Keratinocyte (primary cell): ENCODE data around the gene KLF5. TPM values are rescaled to one million over a fixed set of nuclear protein-coding genes. Genes with fewer than 3 reads are reported as not detected.

ENCODE experiments used
- DNase-seq: peaks from one replicate; pipeline ENCODE4 v3.0.0-alpha.2; 2011; ENCODE audit warnings: low read depth, missing footprints, low spot score
- FAIRE-seq: peaks from 2 replicates; lab custom pipeline; 2011; peaks lifted over from hg19 to GRCh38; lab: Jason Lieb, UNC
- H2AFZ ChIP-seq: 2 replicates; pipeline ENCODE4 v1.6.0; 2012; ENCODE audit warnings: low read length, control low read depth, inconsistent platforms; ENCODE audit not compliant: control insufficient read depth
- H3K27ac ChIP-seq: 2 replicates; pipeline ENCODE4 v1.5.1; 2011; ENCODE audit warnings: low read length; ENCODE audit not compliant: control insufficient read depth, insufficient read depth
- H3K27me3 ChIP-seq: 3 replicates; pipeline ENCODE4 v1.6.0; 2011; ENCODE audit warnings: low read length; ENCODE audit not compliant: control insufficient read depth, insufficient read depth; ENCODE audit errors: extremely low read depth
- H3K36me3 ChIP-seq, 2 experiments: 2 replicates in 1 of 2; 3 replicates in 1 of 2; pipeline ENCODE4 v1.5.1; 2011; ENCODE audit warnings: low read length in 2 of 2, mild to moderate bottlenecking in 1 of 2; ENCODE audit not compliant: control insufficient read depth in 2 of 2, insufficient read depth in 2 of 2; ENCODE audit errors: extremely low read depth in 1 of 2
- H3K4me1 ChIP-seq: 3 replicates; pipeline ENCODE4 v1.5.1; 2011; ENCODE audit warnings: low read length; ENCODE audit not compliant: control insufficient read depth, insufficient read depth; ENCODE audit errors: extremely low read depth
- H3K4me2 ChIP-seq: 3 replicates; pipeline ENCODE4 v1.6.0; 2011; ENCODE audit warnings: low read depth, low read length; ENCODE audit not compliant: control insufficient read depth, insufficient read depth; ENCODE audit errors: extremely low read depth
- H3K4me3 ChIP-seq, 3 experiments: fragments of 200-600 bp in 1 of 3; sonication (generic) in 1 of 3; 2 replicates in 2 of 3; 3 replicates in 1 of 3; pipeline ENCODE4 v1.5.1; 2011 to 2016; ENCODE audit warnings: low read length in 3 of 3, mild to moderate bottlenecking in 3 of 3, control low read depth in 2 of 3, inconsistent platforms in 1 of 3, low read depth in 1 of 3, mixed read lengths in 1 of 3, mixed run types in 1 of 3, moderate library complexity in 1 of 3; ENCODE audit not compliant: control insufficient read depth in 2 of 3, insufficient read depth in 2 of 3; ENCODE audit errors: extremely low read depth in 1 of 3
- H3K79me2 ChIP-seq: 2 replicates; pipeline ENCODE4 v1.6.0; 2012; ENCODE audit warnings: low read length; ENCODE audit not compliant: control insufficient read depth, insufficient read depth
- H3K9ac ChIP-seq: 3 replicates; pipeline ENCODE4 v1.6.0; 2011; ENCODE audit warnings: low read length; ENCODE audit not compliant: control insufficient read depth, insufficient read depth; ENCODE audit errors: extremely low read depth
- H3K9me1 ChIP-seq: 3 replicates; pipeline ENCODE4 v1.6.0; 2011; ENCODE audit warnings: low read length; ENCODE audit not compliant: control insufficient read depth, insufficient read depth; ENCODE audit errors: extremely low read depth
- H3K9me3 ChIP-seq: 2 replicates; pipeline ENCODE4 v1.5.1; 2012; ENCODE audit warnings: low read depth, low read length; ENCODE audit not compliant: control insufficient read depth
- H4K20me1 ChIP-seq: 3 replicates; pipeline ENCODE4 v1.6.0; 2011; ENCODE audit warnings: low read length; ENCODE audit not compliant: control insufficient read depth, insufficient read depth; ENCODE audit errors: extremely low read depth
- CTCF ChIP-seq, 3 experiments: IDR thresholded peaks in 1 of 3; conservative IDR thresholded peaks in 1 of 3; optimal IDR thresholded peaks in 1 of 3; 2 replicates in 2 of 3; 3 replicates in 1 of 3; pipeline versions ENCODE3 to v1.5.1; 2011; ENCODE audit warnings: low read length in 3 of 3, mild to moderate bottlenecking in 3 of 3, moderate library complexity in 2 of 3, control low read depth in 1 of 3, inconsistent platforms in 1 of 3; ENCODE audit not compliant: insufficient read depth in 2 of 3; ENCODE audit errors: extremely low read depth in 1 of 3
- EZH2 ChIP-seq: IDR thresholded peaks from one replicate; pipeline ENCODE4 v1.6.1; 2012; ENCODE audit warnings: inconsistent platforms, mild to moderate bottlenecking, low read length, moderate library complexity
- dilution Hi-C: fragments of 300-500 bp; cut with MboI; formaldehyde crosslinking; loops from one replicate; pipeline ENCODE4 v1.7.0; 2020; ENCODE audit warnings: low sequenced_read_pairs; ENCODE audit not compliant: extremely low pct_ligation_motif_present
- polyA plus RNA-seq, 5 experiments: library from polyadenylated mRNA; depleted of rRNA in 3 of 5; stranded (reverse) in 3 of 5; stranded (forward) in 1 of 5; unstranded in 1 of 5; fragments of >200 nt; gene quantifications; 1 replicate in 1 of 5; 2 replicates in 3 of 5; 3 replicates in 1 of 5; pipeline versions ENCODE4 v1.2.1 to v1.2.3, GENCODE V29; 2011 to 2012; ENCODE audit warnings: missing spikeins in 2 of 5, low read depth in 1 of 5, low replicate concordance in 1 of 5

KLF5 gene
- polyA plus RNA-seq, 1 donor (not counting 4 experiments of a cell fraction or from before 2014, with no cell fraction given) = 162 TPM

DNA sequence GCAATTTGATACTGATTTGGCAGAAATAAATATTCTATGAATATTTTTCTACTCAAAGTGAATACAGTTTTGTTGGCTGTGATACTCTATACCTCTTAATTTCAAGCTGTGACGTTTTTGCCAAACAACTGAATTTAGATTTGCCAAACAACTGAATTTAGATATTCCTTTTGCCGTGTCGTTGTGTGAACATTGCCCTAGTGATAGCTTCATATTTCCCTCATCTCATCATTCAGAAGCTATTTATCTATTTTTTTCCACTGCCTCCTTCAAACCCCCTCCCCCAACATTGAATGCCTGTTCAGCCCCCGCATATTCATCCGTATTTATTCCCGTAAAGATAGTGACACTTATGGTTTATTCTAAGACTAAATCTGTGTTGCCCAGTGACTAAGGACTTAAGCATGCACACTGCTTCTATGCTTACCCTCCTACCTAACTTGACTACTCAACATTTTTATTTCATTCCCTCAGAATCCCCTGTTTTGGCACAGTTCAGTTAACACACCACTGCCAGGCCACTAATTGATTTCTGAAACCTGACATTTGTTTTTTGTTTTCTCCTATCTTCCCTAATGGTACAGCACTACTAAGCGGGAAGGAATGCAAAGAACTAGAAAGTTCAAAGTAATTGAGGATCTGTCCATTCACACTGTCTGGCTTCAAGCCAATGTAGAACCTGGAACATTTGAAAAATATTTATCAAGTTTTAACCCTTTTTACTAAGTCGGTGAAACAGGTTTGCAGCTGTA is 2.8 kb upstream of the KLF5 start:
- Histone ChIP-seq H3K27me3 (no peaks in the 10 kb centered on the region), H3K9me3 (no peaks in the 10 kb centered on the region), H3K9me1 (no peaks in the 10 kb centered on the region), H3K36me3 (peaks cover 0 to 7% of the 10 kb centered on the region in 2 experiments), H3K4me1 (peaks cover 22% of the 10 kb centered on the region), H3K4me2 (peak overlapping the region; percentile 99), H3K9ac (peak overlapping the region; percentile 83), H3K79me2 (peaks cover 34% of the 10 kb centered on the region), H3K4me3 (peak overlapping the region; percentile 22 to 70 (median 68)), H4K20me1 (no peaks in the 10 kb centered on the region), H2AFZ (peak overlapping the region; percentile 76), H3K27ac (peak overlapping the region; percentile 94)
- TF ChIP-seq CTCF (optimal IDR thresholded peaks at IDR 0.05 in 1 of 3, IDR thresholded peaks at IDR 0.05 in 1 of 3, conservative IDR thresholded peaks at IDR 0.05 in 1 of 3; ENCODE audit: extremely low read depth in 1 of 3, insufficient read depth in 2 of 3, low read length in 3 of 3) (no peak), EZH2 (no peak)
- dilution Hi-C loops = no loop called here
- FAIRE-seq = peak; percentile 96
- no peak for DNase-seq

DNA sequence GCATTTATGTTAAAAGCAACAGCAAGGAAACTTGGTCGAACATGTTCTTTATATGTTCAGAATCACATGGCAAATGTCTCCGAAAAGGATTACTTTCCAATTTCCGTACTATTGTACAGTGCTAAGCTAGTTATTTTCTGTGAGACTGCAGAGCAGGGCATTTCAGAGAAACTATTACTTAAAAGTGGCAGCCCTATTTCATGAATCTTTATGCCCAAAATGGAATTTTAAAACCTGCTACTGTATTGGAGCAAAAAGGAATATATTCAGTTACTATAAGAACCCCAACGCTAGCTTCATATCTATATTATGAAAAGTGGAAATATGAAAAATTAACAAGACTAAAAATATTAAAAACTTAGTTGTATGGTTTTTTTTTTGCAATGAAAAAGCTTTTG is 2.2 kb upstream of the KLF5 start:
- H3K27ac ChIP-seq = peak overlapping the region; percentile 94
- H3K27me3 ChIP-seq = no peaks in the 10 kb centered on the region
- H3K9me3 ChIP-seq = no peaks in the 10 kb centered on the region
- peak overlapping the region; percentile 47 for H2AFZ ChIP-seq
- DNase-seq (no peak), FAIRE-seq (no peak)
- H3K4me2 ChIP-seq = peak overlapping the region; percentile 99
- H3K4me1 ChIP-seq = peaks cover 22% of the 10 kb centered on the region
- peak overlapping the region; percentile 22 to 70 (median 68) for H3K4me3 ChIP-seq
- peak overlapping the region; percentile 83 for H3K9ac ChIP-seq
- H3K79me2 ChIP-seq = peaks cover 40% of the 10 kb centered on the region
- H3K36me3 ChIP-seq = peaks cover 0 to 7% of the 10 kb centered on the region in 2 experiments
- dilution Hi-C loops = no loop called here
- no peaks in the 10 kb centered on the region for H3K9me1 ChIP-seq
- TF ChIP-seq CTCF (optimal IDR thresholded peaks at IDR 0.05 in 1 of 3, IDR thresholded peaks at IDR 0.05 in 1 of 3, conservative IDR thresholded peaks at IDR 0.05 in 1 of 3; ENCODE audit: extremely low read depth in 1 of 3, insufficient read depth in 2 of 3, low read length in 3 of 3) (no peak), EZH2 (no peak)
- no peaks in the 10 kb centered on the region for H4K20me1 ChIP-seq
